ENCODE results near the gene ZFP1.

DNA sequence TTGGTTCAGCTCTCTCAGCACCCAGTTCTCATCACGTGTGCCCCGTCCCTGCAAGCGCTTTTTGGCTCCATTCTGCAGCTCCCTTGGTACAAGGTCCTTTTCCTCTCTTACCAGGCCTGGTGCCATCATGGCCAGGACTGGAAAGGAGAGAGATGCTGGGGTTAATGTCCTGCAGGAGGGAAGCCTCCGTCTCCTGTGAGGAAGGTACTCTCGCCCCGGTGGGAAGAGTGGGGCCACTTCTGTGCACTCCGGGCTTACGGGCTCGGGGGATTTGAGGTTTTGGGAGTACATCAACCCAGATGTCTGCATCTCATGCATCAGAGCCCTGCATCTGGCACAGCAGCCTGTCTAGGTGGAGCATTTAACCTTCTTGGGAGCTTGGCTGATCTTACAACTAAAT, 48.5 kb downstream of the ZFP1 start:
- TF ChIP-seq EZH2 (IDR thresholded peaks at IDR 0.05; ENCODE audit: low read depth, unreplicated experiment) (no peak), EZH2phosphoT487 (IDR thresholded peaks at IDR 0.05; ENCODE audit: unreplicated experiment) (no peak)
- TF ChIP-seq, protein P1, sequence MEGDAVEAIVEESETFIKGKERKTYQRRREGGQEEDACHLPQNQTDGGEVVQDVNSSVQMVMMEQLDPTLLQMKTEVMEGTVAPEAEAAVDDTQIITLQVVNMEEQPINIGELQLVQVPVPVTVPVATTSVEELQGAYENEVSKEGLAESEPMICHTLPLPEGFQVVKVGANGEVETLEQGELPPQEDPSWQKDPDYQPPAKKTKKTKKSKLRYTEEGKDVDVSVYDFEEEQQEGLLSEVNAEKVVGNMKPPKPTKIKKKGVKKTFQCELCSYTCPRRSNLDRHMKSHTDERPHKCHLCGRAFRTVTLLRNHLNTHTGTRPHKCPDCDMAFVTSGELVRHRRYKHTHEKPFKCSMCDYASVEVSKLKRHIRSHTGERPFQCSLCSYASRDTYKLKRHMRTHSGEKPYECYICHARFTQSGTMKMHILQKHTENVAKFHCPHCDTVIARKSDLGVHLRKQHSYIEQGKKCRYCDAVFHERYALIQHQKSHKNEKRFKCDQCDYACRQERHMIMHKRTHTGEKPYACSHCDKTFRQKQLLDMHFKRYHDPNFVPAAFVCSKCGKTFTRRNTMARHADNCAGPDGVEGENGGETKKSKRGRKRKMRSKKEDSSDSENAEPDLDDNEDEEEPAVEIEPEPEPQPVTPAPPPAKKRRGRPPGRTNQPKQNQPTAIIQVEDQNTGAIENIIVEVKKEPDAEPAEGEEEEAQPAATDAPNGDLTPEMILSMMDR (conservative IDR thresholded peaks at IDR 0.05; ENCODE audit: low read depth in 2 of 2), result no peak
